Mesothelial cell of epicardium (in vitro differentiated cells): ENCODE results near the gene PRDM16. TPM values are rescaled to one million over a fixed set of nuclear protein-coding genes. Genes with fewer than 3 reads are reported as not detected.

Experiments used
- DNase-seq, 2 experiments: peaks; one replicate each; pipeline ENCODE4 v3.0.0; 2021; ENCODE audit warnings: low spot score in 2 of 2; ENCODE audit not compliant: unreplicated experiment in 2 of 2
- H3K27ac Mint-ChIP-seq: 2 replicates; pipeline ENCODE4 v1.8.0; 2021; ENCODE audit warnings: mixed read lengths
- H3K27me3 Mint-ChIP-seq: 2 replicates; pipeline ENCODE4 v1.8.0; 2021; ENCODE audit warnings: low read depth, mixed read lengths
- H3K36me3 Mint-ChIP-seq: 2 replicates; pipeline ENCODE4 v1.8.0; 2021; ENCODE audit warnings: mixed read lengths
- H3K4me1 Mint-ChIP-seq: 2 replicates; pipeline ENCODE4 v1.8.0; 2021; ENCODE audit warnings: mixed read lengths
- H3K4me3 Mint-ChIP-seq: 2 replicates; pipeline ENCODE4 v1.8.0; 2021; ENCODE audit warnings: mild to moderate bottlenecking, moderate library complexity, mixed read lengths
- H3K9me3 Mint-ChIP-seq: 2 replicates; pipeline ENCODE4 v1.8.0; 2021; ENCODE audit warnings: mixed read lengths
- CTCF ChIP-seq: fragments of 200-600 bp; sonication (generic); IDR thresholded peaks from one replicate; pipeline ENCODE4 v1.5.0; 2021; ENCODE audit warnings: antibody characterized with exemption; ENCODE audit not compliant: unreplicated experiment
- total RNA-seq: library from RNA; stranded (reverse); gene quantifications from 3 replicates; pipeline ENCODE4 v1.2.1, GENCODE V29; 2021

The PRDM16 gene
- total RNA-seq, 1 donor from 2014 or later = 1.4 TPM

- peaks cover 20% of the 10 kb centered on the region for H3K27me3 Mint-ChIP-seq
- H3K4me3 Mint-ChIP-seq = no peak overlapping the region
- no peak for DNase-seq
- H3K4me1 Mint-ChIP-seq = no peaks in the 10 kb centered on the region
- no peaks in the 10 kb centered on the region for H3K9me3 Mint-ChIP-seq
- no peak for TF ChIP-seq CTCF
- H3K36me3 Mint-ChIP-seq = no peaks in the 10 kb centered on the region
- H3K27ac Mint-ChIP-seq = no peak overlapping the region
These were observed 89.3 kb downstream of the PRDM16 start for GRCh38 chr1:3158347-3158746.

DNA sequence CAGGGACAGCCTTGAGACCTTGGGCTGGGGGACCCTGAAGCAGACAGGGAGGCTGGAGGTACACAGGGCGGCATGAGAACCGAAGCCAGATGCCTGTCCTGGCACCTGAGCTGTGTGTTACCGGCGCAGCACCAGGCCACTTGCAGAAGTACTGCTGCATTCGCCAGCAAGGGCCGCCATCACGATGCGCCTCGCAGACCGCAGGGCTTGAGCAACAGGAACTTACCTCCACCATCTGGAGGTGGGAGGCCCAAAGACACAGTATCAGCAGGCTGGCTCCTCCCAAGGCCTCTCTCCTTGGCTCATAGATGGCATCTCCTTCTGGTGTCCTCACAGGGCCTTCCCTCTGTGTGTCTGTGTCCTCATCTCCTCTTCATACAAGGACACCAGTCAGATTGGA lies 90.1 kb downstream of the PRDM16 start:
- no peaks in the 10 kb centered on the region for H3K9me3 Mint-ChIP-seq
- no peak for TF ChIP-seq CTCF
- H3K36me3 Mint-ChIP-seq = no peaks in the 10 kb centered on the region
- peaks cover 24% of the 10 kb centered on the region for H3K27me3 Mint-ChIP-seq
- DNase-seq = no peak
- no peak overlapping the region for H3K4me3 Mint-ChIP-seq
- H3K4me1 Mint-ChIP-seq = no peaks in the 10 kb centered on the region
- H3K27ac Mint-ChIP-seq = no peak overlapping the region

- no peaks in the 10 kb centered on the region for H3K36me3 Mint-ChIP-seq
- peaks cover 24% of the 10 kb centered on the region for H3K27me3 Mint-ChIP-seq
- no peaks in the 10 kb centered on the region for H3K9me3 Mint-ChIP-seq
- H3K4me3 Mint-ChIP-seq = no peak overlapping the region
- H3K4me1 Mint-ChIP-seq = no peaks in the 10 kb centered on the region
- H3K27ac Mint-ChIP-seq = no peak overlapping the region
- no peak for TF ChIP-seq CTCF
- DNase-seq = no peak
These were observed 91.0 kb downstream of the PRDM16 start for GRCh38 chr1:3159996-3160395.

DNA sequence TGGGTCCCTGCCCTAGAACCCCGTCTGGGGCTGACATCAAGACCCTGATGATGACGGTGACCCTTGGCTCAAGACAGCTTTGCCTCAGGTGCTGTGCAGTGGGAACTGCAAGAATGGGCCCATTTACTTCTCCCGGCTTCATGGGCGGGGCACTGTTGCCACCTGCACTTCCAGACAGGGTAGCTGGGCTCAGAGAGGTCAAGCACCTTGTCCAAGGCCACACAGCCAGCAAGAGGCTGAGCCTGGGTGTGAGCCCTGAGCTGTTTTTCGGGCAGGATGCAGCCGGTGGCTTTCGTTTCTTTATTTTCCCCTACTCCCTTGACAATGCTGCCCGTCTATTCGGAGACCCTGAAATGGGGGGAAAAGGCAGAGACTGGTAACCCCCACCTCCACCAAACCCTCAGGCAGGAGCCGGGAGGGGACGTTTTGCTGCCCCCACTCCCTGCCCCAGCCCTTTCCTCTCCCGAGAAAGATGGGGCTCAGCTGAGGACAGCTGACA lies 91.7 kb downstream of the PRDM16 start:
- Mint-ChIP-seq H3K9me3 (no peaks in the 10 kb centered on the region), H3K4me1 (no peaks in the 10 kb centered on the region), H3K36me3 (no peaks in the 10 kb centered on the region), H3K27me3 (peaks cover 21% of the 10 kb centered on the region), H3K4me3 (no peak overlapping the region), H3K27ac (no peak overlapping the region)
- no peak for DNase-seq
- no peak for TF ChIP-seq CTCF

DNA sequence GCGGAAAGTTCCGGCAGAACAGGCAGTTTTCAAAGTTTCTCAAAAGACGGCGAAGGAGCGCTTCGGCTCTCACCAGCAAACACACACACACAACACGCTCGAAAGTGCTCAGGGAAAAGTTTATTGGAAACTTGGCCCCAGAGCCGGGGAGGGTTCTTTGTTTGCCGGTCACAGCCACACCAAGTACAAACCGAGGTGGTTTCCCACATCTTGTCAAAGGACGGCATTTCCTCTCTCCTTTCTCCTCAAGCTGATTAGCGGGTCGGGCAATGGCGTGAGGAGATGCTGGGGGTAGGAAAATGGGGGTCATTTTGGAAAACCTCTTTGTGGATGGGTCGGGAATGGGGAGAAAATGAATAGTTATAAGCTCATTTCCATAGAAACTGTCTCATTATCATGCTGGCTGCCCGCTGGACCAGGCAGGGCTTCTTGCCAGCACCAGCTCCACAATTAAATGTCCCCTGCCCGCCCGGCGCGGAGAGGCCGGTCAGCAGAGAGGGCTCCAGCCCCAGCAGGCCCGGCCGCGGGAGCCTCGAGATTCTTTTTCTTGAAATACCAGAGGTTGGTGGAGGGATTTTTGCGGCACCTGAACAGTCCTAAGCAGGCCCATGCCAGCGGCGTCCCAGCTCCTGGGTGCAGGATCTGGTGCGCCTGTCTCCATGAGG lies 92.3 kb downstream of the PRDM16 start:
- no peak for TF ChIP-seq CTCF
- Mint-ChIP-seq H3K27me3 (peaks cover 15% of the 10 kb centered on the region), H3K4me1 (no peaks in the 10 kb centered on the region), H3K4me3 (no peak overlapping the region), H3K9me3 (no peaks in the 10 kb centered on the region), H3K27ac (no peak overlapping the region), H3K36me3 (no peaks in the 10 kb centered on the region)
- DNase-seq = no peak
